Epithelial cell of esophagus (primary cell): Measurements from ENCODE around the gene EDRF1.

Source experiments
- DNase-seq: peaks from one replicate; pipeline ENCODE4 v3.0.0; 2010; ENCODE audit warnings: low read depth
- H3K4me3 ChIP-seq: 2 replicates; pipeline ENCODE4 v1.5.1; 2011; ENCODE audit warnings: mild to moderate bottlenecking, low read length, control low read depth
- CTCF ChIP-seq: IDR thresholded peaks from 2 replicates; pipeline ENCODE4 v1.5.1; 2011; ENCODE audit warnings: low read depth, mild to moderate bottlenecking, low read length, control low read depth, inconsistent platforms; ENCODE audit not compliant: insufficient read depth; ENCODE audit errors: missing control alignments

Gene EDRF1

GRCh38 chr10:125727436-125727835 is 7.9 kb downstream of the EDRF1 start:
- TF ChIP-seq CTCF, result no peak
- H3K4me3 ChIP-seq, result no peak overlapping the region
- DNase-seq, result no peak

GRCh38 chr10:125734148-125734547 is 14.6 kb downstream of the EDRF1 start:
- no peak overlapping the region for H3K4me3 ChIP-seq
- TF ChIP-seq CTCF, result no peak

GRCh38 chr10:125734823-125735222 is 15.3 kb downstream of the EDRF1 start:
- no peak overlapping the region for H3K4me3 ChIP-seq
- DNase-seq, result no peak
- TF ChIP-seq CTCF, result no peak

More at GRCh38 chr10:125734148-125734547, 14.6 kb downstream of the EDRF1 start:
- no peak for DNase-seq

GRCh38 chr10:125738206-125738605 is 18.7 kb downstream of the EDRF1 start:
- no peak for TF ChIP-seq CTCF
- H3K4me3 ChIP-seq, result no peak overlapping the region
- DNase-seq, result no peak

- H3K4me3 ChIP-seq, result no peak overlapping the region
- TF ChIP-seq CTCF, result no peak
- DNase-seq, result no peak
These were observed 20.6 kb downstream of the EDRF1 start for GRCh38 chr10:125739994-125740679.

GRCh38 chr10:125742465-125742864 is 23.0 kb downstream of the EDRF1 start:
- DNase-seq, result no peak
- TF ChIP-seq CTCF, result no peak

GRCh38 chr10:125744909-125745308 is 25.4 kb downstream of the EDRF1 start:
- no peak for DNase-seq
- TF ChIP-seq CTCF, result no peak
- H3K4me3 ChIP-seq, result no peak overlapping the region

More at GRCh38 chr10:125742465-125742864, 23.0 kb downstream of the EDRF1 start:
- no peak overlapping the region for H3K4me3 ChIP-seq
